ENCODE results near the gene BCL6. TPM values are rescaled to one million over a fixed set of nuclear protein-coding genes. Genes with fewer than 3 reads are reported as not detected.

BCL6 gene
- total RNA-seq, 1 donor from 2014 or later: 97.9 TPM

DNA sequence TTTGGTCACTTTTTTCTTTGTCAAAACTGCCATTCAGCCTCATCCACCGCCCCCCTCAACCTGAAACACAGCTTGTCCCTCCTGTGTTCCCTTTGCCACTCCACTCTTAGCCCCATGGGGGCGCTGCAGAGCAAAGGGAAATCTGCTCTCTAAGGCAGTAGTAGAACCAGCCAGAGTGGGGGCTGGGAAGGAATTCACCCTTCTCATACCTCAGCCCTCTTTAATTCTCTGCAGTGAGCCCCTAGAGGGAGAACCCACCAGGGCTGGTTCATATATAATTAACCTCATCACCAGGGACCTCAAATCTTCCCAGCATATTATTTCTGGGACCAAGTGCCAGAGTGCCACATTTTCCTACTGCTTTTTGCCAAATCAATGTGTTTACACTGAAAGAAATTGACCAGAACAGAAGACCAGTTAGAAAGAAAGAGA is 2.8 kb upstream of the BCL6 start:
- peak; percentile 81 to 96 for DNase-seq (ENCODE audit: low spot score in 2 of 2)
- no peak overlapping the region for H3K4me3 ChIP-seq
- peaks cover 7 to 9% of the 10 kb centered on the region in 2 donors for H3K4me1 ChIP-seq
- peak; percentile 95 to 97 (median 96) for TF ChIP-seq CTCF (IDR thresholded peaks at IDR 0.05)
- H3K27ac ChIP-seq: peak overlapping the region in 1 of 2 donors; percentile 12
- no peaks in the 10 kb centered on the region for H3K36me3 ChIP-seq
- no peaks in the 10 kb centered on the region for H3K27me3 ChIP-seq
- H3K9me3 ChIP-seq: no peaks in the 10 kb centered on the region
- intact Hi-C loops (cut with DNase I): loop anchor here (2.0 to 10.0 kb wide), 2 partner anchors 301 to 777 kb away; no protein-coding TSS in a partner anchor

- peak overlapping the region in 1 of 2 donors; percentile 75 for H3K4me3 ChIP-seq
- TF ChIP-seq CTCF (IDR thresholded peaks at IDR 0.05): no peak
- H3K27me3 ChIP-seq: no peaks in the 10 kb centered on the region
- no peaks in the 10 kb centered on the region for H3K36me3 ChIP-seq
- DNase-seq (ENCODE audit: low spot score in 2 of 2): no peak
- peaks cover 7 to 9% of the 10 kb centered on the region in 2 donors for H3K4me1 ChIP-seq
- H3K9me3 ChIP-seq: no peaks in the 10 kb centered on the region
- H3K27ac ChIP-seq: peak overlapping the region; percentile 12 to 98
- intact Hi-C loops (cut with DNase I): loop anchor here (2.0 to 10.0 kb wide), 2 partner anchors 519 to 777 kb away; no protein-coding TSS in a partner anchor
Measured at GRCh38 chr3:187747506-187747905, 2.2 kb upstream of the BCL6 start.

- Histone ChIP-seq H3K4me3 (peak overlapping the region; percentile 73 to 75), H3K9me3 (no peaks in the 10 kb centered on the region), H3K36me3 (no peaks in the 10 kb centered on the region), H3K27me3 (no peaks in the 10 kb centered on the region), H3K27ac (peak overlapping the region; percentile 98 to 99), H3K4me1 (peaks cover 7 to 9% of the 10 kb centered on the region in 2 donors)
- TF ChIP-seq CTCF (IDR thresholded peaks at IDR 0.05): no peak
- intact Hi-C loops (cut with DNase I): loop anchor here (2.0 to 10.0 kb wide), 2 partner anchors 520 to 778 kb away; no protein-coding TSS in a partner anchor
- no peak for DNase-seq (ENCODE audit: low spot score in 2 of 2)
Measured at GRCh38 chr3:187746442-187747281, 1.4 kb upstream of the BCL6 start.

GRCh38 chr3:187746059-187746441 is 782 bp upstream of the BCL6 start:
- no peaks in the 10 kb centered on the region for H3K36me3 ChIP-seq
- no peaks in the 10 kb centered on the region for H3K27me3 ChIP-seq
- H3K4me1 ChIP-seq: peaks cover 7 to 9% of the 10 kb centered on the region in 2 donors
- H3K9me3 ChIP-seq: no peaks in the 10 kb centered on the region
- intact Hi-C loops (cut with DNase I): loop anchor here (2.0 to 10.0 kb wide), 2 partner anchors 521 to 779 kb away; no protein-coding TSS in a partner anchor
- TF ChIP-seq CTCF (IDR thresholded peaks at IDR 0.05): no peak
- DNase-seq (ENCODE audit: low spot score in 2 of 2): no peak
- H3K27ac ChIP-seq: peak overlapping the region; percentile 98 to 99
- H3K4me3 ChIP-seq: peak overlapping the region; percentile 73 to 75

DNA sequence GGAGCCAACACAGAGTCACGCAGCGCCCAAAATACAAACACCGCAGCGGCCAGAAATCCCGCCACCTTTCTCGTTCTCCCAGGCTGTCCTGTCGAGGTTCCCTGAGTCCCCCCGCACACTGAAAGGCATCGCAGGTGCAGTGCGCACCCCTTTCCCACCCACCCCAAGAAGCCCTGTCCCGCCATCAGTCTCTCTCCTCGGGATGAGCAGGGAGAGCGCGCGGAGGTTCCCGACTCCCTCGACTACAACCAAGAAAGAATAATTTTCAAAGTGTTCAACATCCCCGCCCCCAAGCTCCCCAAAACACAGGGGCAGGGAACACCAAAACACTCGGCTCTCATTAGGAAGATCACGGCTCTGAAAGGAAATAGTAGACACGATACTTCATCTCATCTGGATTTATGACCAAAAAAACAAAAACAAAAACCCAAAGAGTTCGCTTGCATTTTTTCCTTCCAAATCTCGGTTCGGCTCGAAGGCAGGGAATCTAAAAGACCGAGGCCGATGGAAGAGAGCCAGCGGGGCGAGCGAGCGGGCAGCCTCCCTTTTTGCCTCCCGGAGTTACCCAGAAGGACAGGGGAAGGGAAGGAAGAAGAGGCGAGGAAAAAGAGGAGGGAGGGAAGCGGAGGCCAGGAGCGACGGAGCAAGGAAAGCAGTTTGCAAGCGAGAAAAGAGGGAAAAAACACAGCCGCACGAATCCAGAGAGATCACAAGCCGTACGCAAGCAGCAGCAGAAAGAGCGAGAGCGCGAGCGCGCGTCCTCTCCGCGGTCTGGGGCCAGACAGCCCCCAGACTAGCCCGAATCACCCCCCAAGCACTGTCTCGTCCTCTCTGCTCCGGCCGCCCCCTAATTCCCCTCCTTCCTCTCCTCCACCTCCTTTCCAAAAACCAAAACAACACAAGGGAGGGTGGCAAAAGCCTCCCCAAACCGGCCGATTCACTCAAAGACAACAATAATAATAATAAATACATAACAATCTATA is 808 bp downstream of the BCL6 start:
- TF ChIP-seq CTCF (IDR thresholded peaks at IDR 0.05): no peak
- Histone ChIP-seq H3K27me3 (no peaks in the 10 kb centered on the region), H3K27ac (peak overlapping the region; percentile 98 to 99), H3K36me3 (no peaks in the 10 kb centered on the region), H3K9me3 (no peaks in the 10 kb centered on the region), H3K4me1 (peaks cover 12 to 16% of the 10 kb centered on the region in 2 donors), H3K4me3 (peak overlapping the region; percentile 73 to 75)
- intact Hi-C loops (cut with DNase I): loop anchor here (1.0 to 10.0 kb wide), 11 partner anchors 409 to 1143 kb away; no protein-coding TSS in a partner anchor
- DNase-seq (ENCODE audit: low spot score in 2 of 2): peak in 1 of 2 donors; percentile 81

Data from ascending aorta (tissue), 2 donors.